AG10803 (cell line): ENCODE data around the gene EP400.
"Not testable (repeated sequence)": the region's sequence is repeated elsewhere in the genome, so short reads cannot be mapped to it uniquely, and the experiment has no call there.

ENCODE experiments used
- DNase-seq: peaks from one replicate; pipeline ENCODE4 v3.0.0; 2010; ENCODE audit warnings: low read depth
- H3K4me3 ChIP-seq: 2 replicates; pipeline ENCODE4 v1.5.1; 2011; ENCODE audit warnings: mild to moderate bottlenecking, low read length, control low read depth
- CTCF ChIP-seq: conservative IDR thresholded peaks from 2 replicates; pipeline ENCODE4 v1.5.1; 2011; ENCODE audit warnings: mild to moderate bottlenecking, low read length, control low read depth, inconsistent platforms

The EP400 gene

GRCh38 chr12:132099739-132100138, 150.0 kb downstream of the EP400 start:
- no peak for TF ChIP-seq CTCF

GRCh38 chr12:132100306-132101065, 150.7 kb downstream of the EP400 start:
- no peak for TF ChIP-seq CTCF
- no peak overlapping the region for H3K4me3 ChIP-seq
- DNase-seq: no peak

More at GRCh38 chr12:132099739-132100138, 150.0 kb downstream of the EP400 start:
- DNase-seq: no peak
- H3K4me3 ChIP-seq: no peak overlapping the region

GRCh38 chr12:132102297-132102696, 152.6 kb downstream of the EP400 start:
- DNase-seq: no peak
- no peak overlapping the region for H3K4me3 ChIP-seq
- no peak for TF ChIP-seq CTCF

GRCh38 chr12:132103072-132103471, 153.3 kb downstream of the EP400 start:
- H3K4me3 ChIP-seq, DNase-seq: not testable (repeated sequence)

- no peak for TF ChIP-seq CTCF
- no peak for DNase-seq
- no peak overlapping the region for H3K4me3 ChIP-seq
These were observed 154.0 kb downstream of the EP400 start for GRCh38 chr12:132103542-132104308.

- no peak for TF ChIP-seq CTCF
- DNase-seq: no peak
- H3K4me3 ChIP-seq: no peak overlapping the region
These were observed 155.7 kb downstream of the EP400 start for GRCh38 chr12:132105467-132105866.

GRCh38 chr12:132106921-132107320, 157.2 kb downstream of the EP400 start:
- H3K4me3 ChIP-seq: no peak overlapping the region
- DNase-seq: no peak
- TF ChIP-seq CTCF: no peak
